ENCODE measurements around the gene NT5C1A.

DNA sequence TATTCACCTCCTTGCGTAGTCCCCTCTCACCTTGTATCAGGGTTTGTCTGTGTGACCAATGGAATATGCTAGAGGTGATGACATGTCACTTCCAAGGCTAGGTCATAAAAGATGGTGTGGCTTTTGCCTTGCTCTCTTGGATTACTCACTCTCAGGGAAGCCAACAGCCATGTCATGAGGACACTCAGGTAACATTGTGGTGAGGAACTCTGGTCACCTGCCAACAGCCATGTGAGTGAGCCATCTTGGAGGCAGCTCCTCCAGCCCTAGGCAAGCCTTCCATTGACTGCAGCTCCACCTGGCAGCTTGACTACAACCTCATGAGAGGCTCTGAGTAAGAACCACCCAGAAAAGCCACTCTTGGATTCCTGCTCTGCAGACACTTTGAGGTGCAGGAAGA, 21.5 kb downstream of the NT5C1A start:
- TF ChIP-seq, protein P1, sequence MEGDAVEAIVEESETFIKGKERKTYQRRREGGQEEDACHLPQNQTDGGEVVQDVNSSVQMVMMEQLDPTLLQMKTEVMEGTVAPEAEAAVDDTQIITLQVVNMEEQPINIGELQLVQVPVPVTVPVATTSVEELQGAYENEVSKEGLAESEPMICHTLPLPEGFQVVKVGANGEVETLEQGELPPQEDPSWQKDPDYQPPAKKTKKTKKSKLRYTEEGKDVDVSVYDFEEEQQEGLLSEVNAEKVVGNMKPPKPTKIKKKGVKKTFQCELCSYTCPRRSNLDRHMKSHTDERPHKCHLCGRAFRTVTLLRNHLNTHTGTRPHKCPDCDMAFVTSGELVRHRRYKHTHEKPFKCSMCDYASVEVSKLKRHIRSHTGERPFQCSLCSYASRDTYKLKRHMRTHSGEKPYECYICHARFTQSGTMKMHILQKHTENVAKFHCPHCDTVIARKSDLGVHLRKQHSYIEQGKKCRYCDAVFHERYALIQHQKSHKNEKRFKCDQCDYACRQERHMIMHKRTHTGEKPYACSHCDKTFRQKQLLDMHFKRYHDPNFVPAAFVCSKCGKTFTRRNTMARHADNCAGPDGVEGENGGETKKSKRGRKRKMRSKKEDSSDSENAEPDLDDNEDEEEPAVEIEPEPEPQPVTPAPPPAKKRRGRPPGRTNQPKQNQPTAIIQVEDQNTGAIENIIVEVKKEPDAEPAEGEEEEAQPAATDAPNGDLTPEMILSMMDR (conservative IDR thresholded peaks at IDR 0.05; ENCODE audit: low read length): no peak
- TF ChIP-seq EZH2phosphoT487 (IDR thresholded peaks at IDR 0.05; ENCODE audit: borderline replicate concordance, low read depth, low read length): no peak

Data from OCI-LY7 (cell line).